HG02763 (cell line): ENCODE data around the gene OCLN.
"Not testable (repeated sequence)": the region's sequence is repeated elsewhere in the genome, so short reads cannot be mapped to it uniquely, and the experiment has no call there.

ENCODE experiments used
- ATAC-seq: cut with Tn5 transposase; IDR thresholded peaks from one replicate; pipeline ENCODE4 v1.9.1; 2021; ENCODE audit warnings: mild to moderate bottlenecking, moderate library complexity; ENCODE audit not compliant: unreplicated experiment

The OCLN gene

GRCh38 chr5:69527128-69527770 lies 34.7 kb downstream of the OCLN start:
- ATAC-seq, result no peak

GRCh38 chr5:69528035-69528434 lies 35.4 kb downstream of the OCLN start:
- no peak for ATAC-seq

- ATAC-seq, result no peak
These were observed 36.0 kb downstream of the OCLN start for GRCh38 chr5:69528609-69529008.

GRCh38 chr5:69530561-69531405 lies 38.2 kb downstream of the OCLN start:
- no peak for ATAC-seq

GRCh38 chr5:69531406-69531801 lies 38.8 kb downstream of the OCLN start:
- ATAC-seq, result no peak

- not testable (repeated sequence) for ATAC-seq
These were observed 45.3 kb downstream of the OCLN start for GRCh38 chr5:69537911-69538310.

- ATAC-seq, result not testable (repeated sequence)
These were observed 46.1 kb downstream of the OCLN start for GRCh38 chr5:69538735-69539134.

GRCh38 chr5:69541347-69541746 lies 48.8 kb downstream of the OCLN start:
- ATAC-seq, result not testable (repeated sequence)

- ATAC-seq, result not testable (repeated sequence)
These were observed 50.4 kb downstream of the OCLN start for GRCh38 chr5:69542838-69543618.

GRCh38 chr5:69544602-69545001 lies 52.0 kb downstream of the OCLN start:
- ATAC-seq, result not testable (repeated sequence)

GRCh38 chr5:69559908-69560330 lies 67.3 kb downstream of the OCLN start, which contains the start of gene GTF2H2C:
GTF2H2C (plus strand) TSS chr5:69560191; CDS start chr5:69565133, 4,942 bp downstream.
- ATAC-seq, result peak; percentile 96

GRCh38 chr5:69560587-69561431 lies 68.2 kb downstream of the OCLN start:
- ATAC-seq, result not testable (repeated sequence)

GRCh38 chr5:69566172-69566571 lies 73.6 kb downstream of the OCLN start:
- not testable (repeated sequence) for ATAC-seq

GRCh38 chr5:69568072-69568471 lies 75.5 kb downstream of the OCLN start:
- not testable (repeated sequence) for ATAC-seq

- ATAC-seq, result not testable (repeated sequence)
These were observed 90.8 kb downstream of the OCLN start for GRCh38 chr5:69583356-69583755.

- not testable (repeated sequence) for ATAC-seq
These were observed 103.7 kb downstream of the OCLN start for GRCh38 chr5:69596114-69596840.

- ATAC-seq, result not testable (repeated sequence)
These were observed 109.4 kb downstream of the OCLN start for GRCh38 chr5:69601947-69602346.

GRCh38 chr5:69606839-69607238 lies 114.2 kb downstream of the OCLN start:
- not testable (repeated sequence) for ATAC-seq
